GM13976 (cell line): ENCODE results near the gene TOP2B.

Source experiments
- DNase-seq: peaks from one replicate; pipeline ENCODE4 v3.0.0; 2012; ENCODE audit warnings: low spot score
- in situ Hi-C: fragments of 300-500 bp; cut with MboI; formaldehyde crosslinking; loops from one replicate; pipeline ENCODE4 v1.12.0; 2022; ENCODE audit warnings: low sequenced_read_pairs, mixed read lengths, inconsistent platforms; ENCODE audit not compliant: unreplicated experiment
- TF ChIP-seq, protein P1 (sequence below): IDR thresholded peaks from 2 replicates; pipeline ENCODE4 v1.5.1; 2012; ENCODE audit warnings: borderline replicate concordance, mild to moderate bottlenecking; ENCODE audit not compliant: insufficient read depth; ENCODE audit errors: extremely low read depth, missing control alignments, control extremely low read depth

Gene TOP2B

DNA sequence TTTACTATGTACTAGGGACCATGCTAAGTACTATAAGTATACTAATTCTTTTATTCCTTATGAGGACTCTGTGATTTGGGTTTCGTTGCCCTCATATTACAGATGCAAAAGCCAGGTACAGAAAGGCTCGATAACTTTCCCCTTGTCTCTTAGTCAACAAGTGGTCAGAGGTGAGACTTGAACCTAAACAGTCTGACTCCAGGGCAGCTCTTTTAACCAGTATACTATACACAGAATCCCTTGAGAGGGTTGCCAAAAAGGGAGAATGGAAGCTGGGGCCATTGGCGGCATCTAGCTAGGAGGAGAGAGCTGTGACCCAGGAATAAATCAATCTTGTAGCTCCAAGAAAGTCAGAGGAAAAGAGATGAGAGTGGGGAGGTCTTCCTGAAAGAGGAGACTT is 92.4 kb downstream of the TOP2B start:
- in situ Hi-C loops, result no loop called here
- TF ChIP-seq, protein P1, sequence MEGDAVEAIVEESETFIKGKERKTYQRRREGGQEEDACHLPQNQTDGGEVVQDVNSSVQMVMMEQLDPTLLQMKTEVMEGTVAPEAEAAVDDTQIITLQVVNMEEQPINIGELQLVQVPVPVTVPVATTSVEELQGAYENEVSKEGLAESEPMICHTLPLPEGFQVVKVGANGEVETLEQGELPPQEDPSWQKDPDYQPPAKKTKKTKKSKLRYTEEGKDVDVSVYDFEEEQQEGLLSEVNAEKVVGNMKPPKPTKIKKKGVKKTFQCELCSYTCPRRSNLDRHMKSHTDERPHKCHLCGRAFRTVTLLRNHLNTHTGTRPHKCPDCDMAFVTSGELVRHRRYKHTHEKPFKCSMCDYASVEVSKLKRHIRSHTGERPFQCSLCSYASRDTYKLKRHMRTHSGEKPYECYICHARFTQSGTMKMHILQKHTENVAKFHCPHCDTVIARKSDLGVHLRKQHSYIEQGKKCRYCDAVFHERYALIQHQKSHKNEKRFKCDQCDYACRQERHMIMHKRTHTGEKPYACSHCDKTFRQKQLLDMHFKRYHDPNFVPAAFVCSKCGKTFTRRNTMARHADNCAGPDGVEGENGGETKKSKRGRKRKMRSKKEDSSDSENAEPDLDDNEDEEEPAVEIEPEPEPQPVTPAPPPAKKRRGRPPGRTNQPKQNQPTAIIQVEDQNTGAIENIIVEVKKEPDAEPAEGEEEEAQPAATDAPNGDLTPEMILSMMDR, result no peak
- DNase-seq, result no peak

DNA sequence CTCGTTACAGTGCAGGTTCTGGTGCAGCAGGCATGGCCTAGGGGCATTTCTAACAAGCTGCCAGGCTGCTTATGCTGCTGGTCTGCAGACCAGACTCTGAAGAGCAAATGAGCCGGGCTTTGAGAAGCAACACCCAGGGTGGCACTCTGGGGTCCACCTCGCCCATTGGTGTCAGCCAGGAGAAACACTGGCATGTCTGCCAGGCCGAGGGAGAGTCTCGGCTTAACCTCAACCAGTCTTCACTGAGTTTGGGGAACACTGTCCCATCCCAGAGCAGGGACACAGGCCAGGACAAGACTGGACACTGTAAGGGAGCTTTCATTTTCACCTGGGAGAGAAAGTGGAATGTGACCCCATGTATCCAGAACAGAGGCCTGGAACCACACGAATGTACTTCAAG is 93.4 kb downstream of the TOP2B start:
- TF ChIP-seq, protein P1, result no peak
- in situ Hi-C loops, result no loop called here
- no peak for DNase-seq

DNA sequence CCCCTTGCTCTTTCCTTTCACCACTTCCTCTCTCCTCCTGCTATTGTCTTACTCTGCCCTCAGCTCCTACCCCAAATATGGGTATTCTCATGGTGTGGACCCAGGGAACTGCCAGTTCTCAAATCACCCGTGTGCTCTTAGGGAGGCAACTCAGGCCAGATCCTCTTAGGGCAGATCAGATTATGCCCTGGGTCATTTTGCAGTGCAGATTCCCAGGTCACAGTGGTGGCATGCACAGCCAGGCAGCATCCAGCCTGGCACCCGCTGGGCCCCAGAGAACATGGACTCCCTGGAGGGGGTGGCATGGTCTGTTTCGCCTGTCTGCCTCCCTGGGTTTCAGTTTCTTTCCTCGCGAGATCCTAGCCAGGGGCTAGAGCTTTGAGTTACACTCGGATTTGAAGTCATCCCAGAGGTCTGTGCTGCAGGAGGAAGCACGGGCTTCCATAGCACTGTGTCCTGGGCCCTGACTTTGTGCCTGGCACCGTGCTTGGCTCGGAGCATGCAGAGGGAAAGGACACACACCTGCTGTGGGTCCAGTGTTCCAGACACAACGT is 96.1 kb downstream of the TOP2B start:
- TF ChIP-seq, protein P1, result no peak
- in situ Hi-C loops, result no loop called here
- no peak for DNase-seq

DNA sequence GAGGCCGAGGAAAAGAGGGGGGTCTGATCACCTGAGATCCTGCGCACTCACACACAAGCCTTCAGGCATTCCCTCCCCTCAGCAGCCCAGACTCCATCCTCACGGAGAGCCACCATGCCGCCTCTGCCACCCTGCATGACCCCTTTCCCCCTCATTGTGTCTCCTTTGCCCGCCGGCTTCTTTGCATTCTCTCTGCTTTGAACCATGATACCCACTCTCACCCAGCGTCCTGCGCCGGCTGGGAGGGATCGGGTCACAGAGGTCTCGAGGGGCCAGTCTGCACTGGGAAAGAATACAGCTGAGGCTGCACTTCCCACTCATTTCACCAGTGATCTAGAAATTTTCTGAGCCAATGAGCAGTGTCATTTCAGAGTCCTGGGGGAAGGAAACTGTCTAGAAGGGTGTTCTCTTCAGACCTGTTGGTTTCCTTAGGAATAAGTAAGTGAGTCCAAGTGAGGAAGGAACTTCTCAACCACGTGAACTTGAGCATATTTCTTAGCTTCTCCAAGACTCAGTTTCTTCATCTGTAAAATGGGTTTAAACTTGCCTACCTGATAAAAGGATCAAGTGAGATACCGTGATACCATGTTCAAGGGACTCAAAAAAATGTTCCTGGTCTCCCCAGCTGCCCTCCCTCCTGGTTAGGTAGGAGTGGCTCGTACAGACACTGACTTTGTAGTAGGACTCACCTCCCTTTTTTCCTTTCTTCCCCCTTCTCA is 96.7 kb downstream of the TOP2B start:
- in situ Hi-C loops, result no loop called here
- no peak for DNase-seq
- TF ChIP-seq, protein P1, result no peak

DNA sequence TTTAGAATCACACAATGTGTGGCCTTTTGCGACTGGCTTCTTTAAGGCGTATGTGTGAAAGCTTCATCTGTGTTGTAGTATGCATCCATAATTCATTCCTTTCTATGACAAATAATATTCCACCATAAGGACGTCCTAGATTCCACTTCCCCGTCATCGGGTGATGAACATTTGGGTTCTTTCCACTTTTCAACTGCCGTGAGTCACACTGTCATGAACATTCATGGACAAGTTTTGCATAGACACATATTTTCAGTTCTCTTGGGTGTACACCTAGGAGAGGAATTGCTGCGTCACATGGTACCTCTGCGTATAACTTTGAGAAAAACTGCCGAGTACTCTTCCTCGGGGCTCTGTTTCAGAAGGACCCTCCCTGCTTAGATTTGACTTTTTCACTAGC is 97.3 kb downstream of the TOP2B start:
- no peak for DNase-seq
- in situ Hi-C loops, result no loop called here
- TF ChIP-seq, protein P1, result no peak

DNA sequence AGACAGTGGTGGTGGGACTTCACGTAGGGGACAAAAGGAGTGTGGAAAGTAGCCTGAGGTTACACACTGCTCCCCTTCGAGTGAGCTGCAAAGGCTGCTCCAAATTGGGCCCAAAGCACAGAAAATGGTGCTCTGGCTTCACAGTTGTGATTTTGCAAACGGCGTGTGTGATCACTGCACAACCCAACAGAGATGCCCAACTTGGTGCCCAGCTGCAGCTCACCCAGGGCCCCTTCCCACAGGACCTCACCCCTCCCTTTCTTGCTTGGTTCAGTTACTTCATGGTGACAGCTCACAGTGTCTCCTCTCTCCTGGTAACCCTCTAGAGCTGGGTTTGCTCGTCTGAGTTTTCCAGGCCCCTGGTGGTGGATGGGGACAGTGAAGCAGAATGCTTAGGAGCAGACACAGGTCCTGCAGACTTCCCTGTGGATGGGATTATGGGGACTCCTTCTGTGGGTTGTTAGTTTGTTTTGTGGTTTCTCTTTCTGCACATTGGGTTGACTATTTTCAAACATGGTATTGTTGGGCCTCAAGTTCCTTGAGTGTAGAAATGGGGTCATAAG is 98.3 kb downstream of the TOP2B start:
- TF ChIP-seq, protein P1, result no peak
- in situ Hi-C loops, result no loop called here
- no peak for DNase-seq
